KBM-7 (cell line): ENCODE measurements around the gene RITA1.

Experiments
- DNase-seq: peaks from one replicate; pipeline ENCODE4 v3.0.0-alpha.2; 2015
- in situ Hi-C: fragments of 300-500 bp; cut with MboI; formaldehyde crosslinking; loops from 2 replicates; pipeline ENCODE4 v1.14.3; 2020; ENCODE audit warnings: low sequenced_read_pairs, low pct_unique_long_range_greater_than_20kb, mixed read lengths

Gene RITA1

DNA sequence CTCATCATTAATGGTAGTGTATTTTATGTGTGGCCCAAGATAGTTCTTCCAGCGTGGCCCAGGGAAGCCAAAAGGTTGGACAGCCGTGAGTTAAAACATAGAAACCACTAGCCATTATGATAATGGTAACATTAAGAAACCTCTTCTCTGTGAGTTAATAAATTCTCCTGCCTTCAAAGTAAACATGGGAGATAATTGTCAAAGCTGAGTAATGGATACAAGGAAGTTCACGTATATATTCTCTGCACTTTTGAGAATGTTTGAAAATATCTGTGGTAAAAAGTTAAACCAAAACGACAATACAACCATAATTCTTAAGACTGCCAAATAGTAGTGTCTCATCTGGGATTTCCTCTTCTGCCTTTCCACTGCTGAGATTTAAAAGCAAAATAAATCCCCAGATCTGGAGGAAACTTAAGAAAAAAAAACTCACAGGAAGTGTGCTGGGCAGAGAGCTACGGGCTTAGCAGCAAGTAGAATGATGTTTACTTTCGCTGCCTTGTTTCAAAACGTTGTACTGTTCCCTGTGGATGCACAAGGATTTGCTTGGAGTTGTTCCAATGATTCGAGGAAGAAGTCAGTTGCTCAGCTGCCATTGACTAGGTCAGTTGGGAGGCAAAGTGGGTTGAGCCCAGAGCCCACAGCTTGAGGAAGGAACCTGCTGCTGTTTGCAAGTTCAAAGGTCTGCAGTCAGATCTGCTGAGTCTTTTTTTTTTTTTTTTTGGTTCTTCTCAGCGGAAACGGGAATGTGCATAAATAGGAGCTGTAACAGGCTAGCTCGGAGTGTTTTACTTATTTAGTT is 37.4 kb downstream of the RITA1 start:
- in situ Hi-C loops = no loop called here
- DNase-seq = peak; percentile 42

- DNase-seq = no peak
- in situ Hi-C loops = no loop called here
Measured at GRCh38 chr12:113224955-113225354, 39.4 kb downstream of the RITA1 start.

- in situ Hi-C loops = no loop called here
- DNase-seq = no peak
Measured at GRCh38 chr12:113226696-113227568, 41.4 kb downstream of the RITA1 start.

DNA sequence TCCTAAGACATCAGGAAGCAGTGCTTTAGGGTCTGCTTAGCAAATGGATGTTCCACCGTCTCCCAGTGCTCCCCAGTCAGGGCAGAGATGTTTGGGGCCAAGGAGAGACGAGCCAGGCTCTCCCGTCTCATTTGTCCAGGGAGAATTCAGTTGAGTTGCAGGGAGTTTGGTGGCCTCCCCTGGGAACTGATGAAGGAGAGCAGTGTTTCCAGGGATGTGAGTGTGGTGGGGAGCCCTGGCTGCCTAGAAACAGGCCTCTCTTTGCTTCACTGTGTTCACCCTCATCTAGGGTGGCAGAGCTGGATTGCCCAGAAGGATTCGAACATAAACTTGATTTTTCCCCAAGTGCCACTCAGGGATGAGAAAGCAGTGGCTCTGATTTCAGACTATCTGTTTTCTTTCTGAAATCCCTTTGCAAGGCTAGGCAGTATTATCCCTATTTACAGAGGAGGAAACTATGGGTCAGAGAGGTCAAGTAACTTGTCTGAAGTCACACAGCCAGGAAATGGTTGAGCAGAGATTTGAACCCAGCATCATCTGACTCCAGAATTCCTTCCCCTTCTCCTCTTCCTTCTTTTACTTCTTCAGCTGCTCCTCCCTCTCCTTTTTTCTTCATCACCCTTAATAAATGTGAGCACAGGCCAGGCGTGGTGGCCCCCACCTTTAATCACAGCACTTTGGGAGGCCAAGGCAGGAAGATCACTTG is 42.3 kb downstream of the RITA1 start:
- in situ Hi-C loops = no loop called here
- no peak for DNase-seq

GRCh38 chr12:113228394-113229028 is 43.0 kb downstream of the RITA1 start:
- in situ Hi-C loops = no loop called here
- DNase-seq = no peak

GRCh38 chr12:113230315-113231234 is 45.1 kb downstream of the RITA1 start:
- no peak for DNase-seq

DNA sequence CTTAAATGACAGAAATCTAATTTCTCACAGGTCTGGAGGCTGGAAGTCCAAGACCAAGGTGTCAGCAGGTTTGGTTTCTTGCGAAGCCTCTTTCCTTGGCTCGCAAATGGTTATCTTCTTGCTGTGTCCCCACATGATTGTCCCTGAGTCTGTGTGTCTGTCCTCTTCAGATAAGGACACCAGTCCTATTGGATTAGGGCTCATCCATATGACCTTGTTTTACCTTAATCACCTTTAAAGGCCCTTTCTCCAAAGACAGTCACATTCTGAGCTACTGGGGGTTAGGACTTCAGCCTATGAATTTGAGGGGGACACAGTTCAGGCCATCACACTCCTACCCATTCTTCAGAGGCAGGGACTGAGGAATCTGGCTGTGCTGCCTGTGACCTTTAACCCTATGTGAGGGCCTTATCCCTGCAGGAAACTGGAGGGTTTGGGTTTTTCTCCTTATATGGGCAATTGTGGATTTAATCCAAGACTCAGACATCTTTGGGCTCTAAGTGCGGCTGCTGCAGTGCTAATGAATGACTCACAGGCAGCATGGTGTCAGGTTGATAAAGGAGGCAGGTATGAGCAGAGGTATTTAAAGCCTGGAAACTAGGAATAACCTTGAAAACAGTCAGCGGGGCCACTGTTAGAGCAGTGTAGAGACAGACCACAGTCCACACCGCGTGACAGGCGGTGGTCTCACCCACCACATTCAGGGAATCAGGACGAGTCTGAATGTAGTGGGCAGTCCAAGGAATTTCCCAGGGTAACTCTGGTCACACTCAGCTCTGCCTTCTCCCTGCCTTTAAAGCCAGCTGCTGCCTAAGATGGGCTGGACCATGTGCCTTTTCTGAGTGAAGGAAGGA is 45.9 kb downstream of the RITA1 start:
- in situ Hi-C loops = no loop called here
- no peak for DNase-seq

More at GRCh38 chr12:113230315-113231234, 45.1 kb downstream of the RITA1 start:
- in situ Hi-C loops = no loop called here

DNA sequence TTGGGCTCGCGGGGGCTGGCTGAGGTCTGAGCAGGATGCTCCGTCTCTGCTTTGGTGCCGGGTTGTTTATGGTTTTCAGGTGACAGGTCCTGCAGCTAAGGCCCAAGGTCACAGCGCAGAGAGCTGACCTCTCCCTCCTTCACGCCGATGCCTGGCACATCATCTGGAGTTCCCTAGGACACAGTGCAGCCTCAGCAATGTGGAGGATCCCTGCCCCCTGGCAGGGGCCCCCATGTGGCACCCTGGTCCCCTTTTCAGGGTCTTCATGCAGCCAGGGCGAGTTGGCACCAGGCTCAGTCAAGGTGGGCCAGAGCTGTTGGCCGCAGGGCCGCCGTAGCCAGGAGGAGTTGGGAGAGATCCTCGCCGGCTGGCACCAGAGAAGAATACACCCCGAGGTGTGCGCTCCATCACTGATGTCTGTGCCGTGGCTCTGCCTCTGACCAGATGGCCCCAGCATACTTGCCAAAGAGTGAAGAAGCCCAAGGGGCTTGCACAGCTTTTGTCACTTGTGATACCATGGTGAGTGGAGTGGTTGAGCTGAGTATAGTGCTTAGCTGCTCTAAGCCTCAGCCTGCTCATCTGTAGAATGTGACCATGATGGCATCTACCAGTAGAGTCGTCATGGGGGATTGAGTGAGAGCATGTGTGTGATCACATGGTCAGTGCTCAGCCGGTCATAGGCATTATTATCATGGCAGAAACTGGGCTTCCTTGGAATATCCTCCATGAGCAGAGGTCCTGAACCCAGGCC is 46.7 kb downstream of the RITA1 start:
- DNase-seq = no peak
- in situ Hi-C loops = no loop called here

- DNase-seq = no peak
- in situ Hi-C loops = no loop called here
Measured at GRCh38 chr12:113232840-113233585, 47.5 kb downstream of the RITA1 start.

GRCh38 chr12:113233967-113234366 is 48.4 kb downstream of the RITA1 start:
- in situ Hi-C loops = no loop called here
- DNase-seq = no peak

DNA sequence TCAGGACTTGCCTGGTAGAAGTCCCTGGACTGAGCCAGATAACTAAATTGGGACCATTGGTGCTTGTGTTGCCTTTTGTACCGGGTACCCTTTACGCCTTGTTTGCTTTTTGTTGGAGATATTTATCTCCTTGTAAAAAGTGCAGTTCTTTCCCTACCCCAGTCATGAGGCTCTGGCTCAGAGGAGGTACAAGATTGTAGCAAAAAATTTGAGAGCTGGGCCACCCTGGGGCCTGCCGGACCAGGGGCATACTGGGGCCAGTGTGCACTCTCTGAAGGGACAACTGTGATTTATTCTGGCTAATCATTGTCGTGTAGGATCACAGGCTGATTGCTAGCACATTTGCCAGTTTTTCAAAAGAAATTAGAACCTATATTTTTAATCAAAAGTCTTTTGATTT is 49.0 kb downstream of the RITA1 start:
- in situ Hi-C loops = no loop called here
- DNase-seq = no peak

DNA sequence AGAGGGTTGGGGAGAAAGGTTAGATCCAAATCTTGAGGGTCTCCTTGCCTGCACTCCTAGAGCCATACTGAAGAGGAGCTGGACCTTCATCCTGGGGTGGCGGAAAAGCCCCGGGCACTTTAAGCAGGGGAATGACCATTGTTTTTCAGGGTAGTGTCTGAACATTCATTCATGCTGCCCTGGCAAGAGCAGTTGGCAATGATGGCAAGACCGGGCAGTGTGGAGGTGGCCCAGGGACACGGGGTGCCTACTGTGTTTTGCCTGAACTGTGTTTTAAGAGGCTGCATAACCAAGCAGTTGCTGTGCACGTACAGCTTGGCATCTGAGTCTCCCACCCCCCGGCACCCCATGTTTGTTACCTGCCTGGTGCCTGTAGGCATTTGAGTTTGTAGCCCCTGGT is 50.5 kb downstream of the RITA1 start:
- in situ Hi-C loops = no loop called here
- no peak for DNase-seq

- DNase-seq = no peak
- in situ Hi-C loops = no loop called here
Measured at GRCh38 chr12:113236539-113237399, 51.2 kb downstream of the RITA1 start.

- peak; percentile 73 for DNase-seq
- in situ Hi-C loops = no loop called here
Measured at GRCh38 chr12:113237748-113238147, 52.2 kb downstream of the RITA1 start.

- DNase-seq = no peak
- in situ Hi-C loops = no loop called here
Measured at GRCh38 chr12:113238309-113238708, 52.8 kb downstream of the RITA1 start.
